CD14-positive monocyte (primary cell): ENCODE results near the gene DCLK3. TPM values are rescaled to one million over a fixed set of nuclear protein-coding genes. Genes with fewer than 3 reads are reported as not detected.

Experiments used
- DNase-seq, 3 donors: peaks; one replicate each; pipeline ENCODE4 v3.0.0-alpha.2; 2011 to 2022
- H2AFZ ChIP-seq: 2 replicates; pipeline ENCODE4 v1.6.0; 2012; ENCODE audit warnings: mild to moderate bottlenecking, low read depth, low read length, inconsistent platforms; ENCODE audit not compliant: insufficient read depth, poor library complexity, severe bottlenecking
- H3K27ac ChIP-seq, 2 donors: 1 replicate in 1 of 2; 2 replicates in 1 of 2; pipeline ENCODE4 v1.5.1; 2012 to 2013; ENCODE audit warnings: low read length in 2 of 2, control low read depth in 1 of 2, inconsistent platforms in 1 of 2, low read depth in 1 of 2, mild to moderate bottlenecking in 1 of 2
- H3K27me3 ChIP-seq, 2 donors: one replicate each; pipeline versions ENCODE4 v1.6.0 to v1.6.1; 2011 to 2013; ENCODE audit warnings: low read length in 2 of 2; ENCODE audit not compliant: control insufficient read depth in 2 of 2, insufficient read depth in 2 of 2
- H3K36me3 ChIP-seq, 2 donors: replicated peaks in 1 of 2; 1 replicate in 1 of 2; 2 replicates in 1 of 2; pipeline versions ENCODE4 v1.5.1 to v1.6.1; 2012 to 2013; ENCODE audit warnings: low read length in 2 of 2, control low read depth in 1 of 2, inconsistent platforms in 1 of 2, mild to moderate bottlenecking in 1 of 2; ENCODE audit not compliant: insufficient read depth in 2 of 2, control insufficient read depth in 1 of 2
- H3K4me1 ChIP-seq, 2 donors: 1 replicate in 1 of 2; 2 replicates in 1 of 2; pipeline versions ENCODE4 v1.5.1 to v1.6.1; 2012 to 2013; ENCODE audit warnings: low read length in 2 of 2, control low read depth in 1 of 2, inconsistent platforms in 1 of 2, mild to moderate bottlenecking in 1 of 2, moderate library complexity in 1 of 2; ENCODE audit not compliant: insufficient read depth in 2 of 2, control insufficient read depth in 1 of 2
- H3K4me2 ChIP-seq: replicated peaks from 2 replicates; pipeline ENCODE3; 2012; ENCODE audit warnings: low read length, moderate library complexity, mild to moderate bottlenecking; ENCODE audit not compliant: poor library complexity, severe bottlenecking; ENCODE audit errors: extremely low read depth
- H3K4me3 ChIP-seq, 3 experiments: fragments of 200-600 bp in 1 of 3; sonication (generic) in 1 of 3; replicated peaks in 1 of 3; 1 replicate in 2 of 3; 2 replicates in 1 of 3; pipeline ENCODE4 v1.5.1; 2011 to 2013; ENCODE audit warnings: low read length in 3 of 3, mild to moderate bottlenecking in 3 of 3, control low read depth in 2 of 3, low read depth in 2 of 3, inconsistent platforms in 1 of 3, moderate library complexity in 1 of 3
- H3K79me2 ChIP-seq: 2 replicates; pipeline ENCODE4 v1.6.0; 2012; ENCODE audit warnings: mild to moderate bottlenecking, control low read depth, inconsistent platforms, low read length, moderate library complexity; ENCODE audit not compliant: insufficient read depth
- H3K9ac ChIP-seq: 2 replicates; pipeline ENCODE4 v1.6.0; 2017; ENCODE audit warnings: low read length, mild to moderate bottlenecking; ENCODE audit not compliant: insufficient read depth, poor library complexity, severe bottlenecking
- H3K9me3 ChIP-seq, 2 donors: replicated peaks in 1 of 2; 1 replicate in 1 of 2; 2 replicates in 1 of 2; pipeline versions ENCODE4 v1.5.1 to v1.6.1; 2012 to 2013; ENCODE audit warnings: low read length in 2 of 2, control low read depth in 1 of 2; ENCODE audit not compliant: control insufficient read depth in 1 of 2, insufficient read depth in 1 of 2
- H4K20me1 ChIP-seq: 2 replicates; pipeline ENCODE4 v1.6.0; 2012; ENCODE audit warnings: mild to moderate bottlenecking, low read length, control low read depth, moderate library complexity; ENCODE audit not compliant: insufficient read depth
- H3K27ac Mint-ChIP-seq, 7 donors: one replicate each; pipeline ENCODE4 v1.8.0; 2020; ENCODE audit warnings: mild to moderate bottlenecking in 7 of 7, mixed read lengths in 7 of 7, moderate library complexity in 6 of 7, inconsistent platforms in 2 of 7
- H3K27me3 Mint-ChIP-seq, 3 donors: one replicate each; pipeline ENCODE4 v1.8.0; 2021 to 2022; ENCODE audit warnings: low read depth in 3 of 3, mild to moderate bottlenecking in 3 of 3, mixed read lengths in 3 of 3, moderate library complexity in 3 of 3, inconsistent platforms in 1 of 3
- H3K36me3 Mint-ChIP-seq, 2 donors: one replicate each; pipeline ENCODE4 v1.8.0; 2020; ENCODE audit warnings: mixed read lengths in 2 of 2, inconsistent platforms in 1 of 2, mild to moderate bottlenecking in 1 of 2
- H3K4me1 Mint-ChIP-seq: one replicate; pipeline ENCODE4 v1.8.0; 2020; ENCODE audit warnings: mild to moderate bottlenecking, mixed read lengths
- H3K4me3 Mint-ChIP-seq, 2 donors: one replicate each; pipeline ENCODE4 v1.8.0; 2020; ENCODE audit warnings: mild to moderate bottlenecking in 2 of 2, mixed read lengths in 2 of 2, moderate library complexity in 1 of 2
- H3K9me3 Mint-ChIP-seq, 7 donors: one replicate each; pipeline ENCODE4 v1.8.0; 2020 to 2022; ENCODE audit warnings: mixed read lengths in 7 of 7, mild to moderate bottlenecking in 6 of 7, moderate library complexity in 6 of 7, inconsistent platforms in 2 of 7
- WGBS: methylation state at CpG from one replicate; pipeline ENCODE4 v1.1.5; 2013; ENCODE audit warnings: missing lambda C conversion rate; ENCODE audit not compliant: insufficient coverage; 5-methylcytosine and 5-hydroxymethylcytosine counted together
- intact Hi-C, 2 donors: fragments of 100-400 bp; cut with micrococcal nuclease; formaldehyde crosslinking; loops; one replicate each; pipeline versions ENCODE4 v1.15.0 to v1.15.1; 2023
- polyA plus RNA-seq, 3 donors: library from polyadenylated mRNA; depleted of rRNA in 1 of 3; unstranded in 2 of 3; stranded (reverse) in 1 of 3; fragments of 300-500 nt in 2 of 3; fragments of >200 nt in 1 of 3; fragmentation: Illumina TruSeq in 2 of 3; gene quantifications; 1 replicate in 2 of 3; 2 replicates in 1 of 3; pipeline ENCODE4 v1.2.3, GENCODE V29; 2012 to 2021
- TF ChIP-seq, protein P1 (sequence below): fragments of 200-600 bp; IDR thresholded peaks from one replicate; pipeline ENCODE4 v1.8.0; 2022; ENCODE audit warnings: antibody characterized with exemption, mild to moderate bottlenecking

DCLK3 gene
- polyA plus RNA-seq, 3 donors: not detected

DNA sequence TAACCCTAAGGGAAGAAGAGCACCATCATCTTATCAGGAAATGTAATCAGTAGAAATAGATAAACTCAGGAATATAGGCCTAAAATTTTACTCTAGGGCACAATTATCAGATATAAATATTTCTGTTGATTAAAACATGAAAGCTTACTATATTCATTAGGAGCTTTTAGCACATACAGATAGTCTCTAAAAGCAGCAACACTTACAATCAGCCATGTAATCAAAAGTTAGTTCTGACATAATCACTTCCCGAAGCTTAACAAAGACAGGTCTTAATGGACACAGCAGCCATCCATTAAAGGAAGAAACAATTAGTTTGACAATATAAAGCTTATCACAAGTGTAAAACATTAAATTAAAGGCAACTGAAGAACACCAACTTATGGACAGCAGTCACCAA is 30.6 kb downstream of the DCLK3 start:
- no peaks in the 10 kb centered on the region for H3K4me1 ChIP-seq
- no peak overlapping the region for H3K4me3 ChIP-seq
- no peak overlapping the region for H3K9ac ChIP-seq
- H3K79me2 ChIP-seq: no peaks in the 10 kb centered on the region
- no peaks in the 10 kb centered on the region for H3K9me3 ChIP-seq
- Mint-ChIP-seq H3K27ac (no peak overlapping the region), H3K36me3 (no peaks in the 10 kb centered on the region), H3K27me3 (peaks cover 1 to 2% (median 2%) of the 10 kb centered on the region in 3 donors), H3K4me3 (no peak overlapping the region), H3K4me1 (no peaks in the 10 kb centered on the region), H3K9me3 (no peaks in the 10 kb centered on the region)
- intact Hi-C loops: loop anchor here in 1 of 2 donors (10.0 kb wide), 1 partner anchor 221 kb away; no protein-coding TSS in a partner anchor
- H3K4me2 ChIP-seq: no peak overlapping the region
- no CpG with 5 or more reads among the region's 1 CpG for WGBS
- TF ChIP-seq, protein P1, sequence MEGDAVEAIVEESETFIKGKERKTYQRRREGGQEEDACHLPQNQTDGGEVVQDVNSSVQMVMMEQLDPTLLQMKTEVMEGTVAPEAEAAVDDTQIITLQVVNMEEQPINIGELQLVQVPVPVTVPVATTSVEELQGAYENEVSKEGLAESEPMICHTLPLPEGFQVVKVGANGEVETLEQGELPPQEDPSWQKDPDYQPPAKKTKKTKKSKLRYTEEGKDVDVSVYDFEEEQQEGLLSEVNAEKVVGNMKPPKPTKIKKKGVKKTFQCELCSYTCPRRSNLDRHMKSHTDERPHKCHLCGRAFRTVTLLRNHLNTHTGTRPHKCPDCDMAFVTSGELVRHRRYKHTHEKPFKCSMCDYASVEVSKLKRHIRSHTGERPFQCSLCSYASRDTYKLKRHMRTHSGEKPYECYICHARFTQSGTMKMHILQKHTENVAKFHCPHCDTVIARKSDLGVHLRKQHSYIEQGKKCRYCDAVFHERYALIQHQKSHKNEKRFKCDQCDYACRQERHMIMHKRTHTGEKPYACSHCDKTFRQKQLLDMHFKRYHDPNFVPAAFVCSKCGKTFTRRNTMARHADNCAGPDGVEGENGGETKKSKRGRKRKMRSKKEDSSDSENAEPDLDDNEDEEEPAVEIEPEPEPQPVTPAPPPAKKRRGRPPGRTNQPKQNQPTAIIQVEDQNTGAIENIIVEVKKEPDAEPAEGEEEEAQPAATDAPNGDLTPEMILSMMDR: no peak
- no peaks in the 10 kb centered on the region for H3K36me3 ChIP-seq
- no peaks in the 10 kb centered on the region for H4K20me1 ChIP-seq
- H2AFZ ChIP-seq: no peak overlapping the region
- no peak for DNase-seq
- no peaks in the 10 kb centered on the region for H3K27me3 ChIP-seq
- no peak overlapping the region for H3K27ac ChIP-seq

GRCh38 chr3:36733162-36733696 is 31.1 kb downstream of the DCLK3 start:
- no peaks in the 10 kb centered on the region for H3K4me1 Mint-ChIP-seq
- WGBS: 88% methylated on average over 1 of the region's 1 CpG
- Histone ChIP-seq H3K27ac (no peak overlapping the region), H3K9ac (no peak overlapping the region), H4K20me1 (no peaks in the 10 kb centered on the region), H3K36me3 (no peaks in the 10 kb centered on the region), H3K4me2 (no peak overlapping the region), H3K27me3 (no peaks in the 10 kb centered on the region), H3K4me3 (no peak overlapping the region), H3K4me1 (no peaks in the 10 kb centered on the region), H3K79me2 (no peaks in the 10 kb centered on the region), H3K9me3 (no peaks in the 10 kb centered on the region), H2AFZ (no peak overlapping the region)
- no peaks in the 10 kb centered on the region for H3K9me3 Mint-ChIP-seq
- intact Hi-C loops: loop anchor here in 1 of 2 donors (10.0 kb wide), 1 partner anchor 222 kb away; no protein-coding TSS in a partner anchor
- TF ChIP-seq, protein P1: no peak
- H3K4me3 Mint-ChIP-seq: no peak overlapping the region
- no peak overlapping the region for H3K27ac Mint-ChIP-seq
- no peaks in the 10 kb centered on the region for H3K36me3 Mint-ChIP-seq
- H3K27me3 Mint-ChIP-seq: peaks cover 2 to 4% (median 2%) of the 10 kb centered on the region in 3 donors
- no peak for DNase-seq
